Pancreas (tissue), 10 donors: ENCODE data around the gene FIGLA. TPM values are rescaled to one million over a fixed set of nuclear protein-coding genes. Genes with fewer than 3 reads are reported as not detected.
"Not testable (repeated sequence)": the region's sequence is repeated elsewhere in the genome, so short reads cannot be mapped to it uniquely, and the experiment has no call there.

Experiments
- ATAC-seq, 4 donors: fragments of 200-7000 bp; cut with Tn5 transposase; one replicate each; pipeline versions ENCODE4 v1.8.0 to v1.9.1; 2020; ENCODE audit warnings: mild to moderate bottlenecking in 4 of 4, moderate library complexity in 4 of 4
- DNase-seq, 6 donors: peaks; one replicate each; pipeline ENCODE4 v3.0.0-alpha.2; 2020
- FAIRE-seq: peaks from 2 replicates; lab custom pipeline; 2012; peaks lifted over from hg19 to GRCh38; lab: Jason Lieb, UNC
- H3K27ac ChIP-seq, 4 donors: fragments of 200-600 bp; sonication (generic); 1 replicate in 3 of 4; 2 replicates in 1 of 4; pipeline versions ENCODE4 v1.5.0 to v1.8.0; 2020
- H3K27me3 ChIP-seq, 4 donors: fragments of 200-600 bp; one replicate each; pipeline ENCODE4 v1.8.0; 2021
- H3K36me3 ChIP-seq, 3 donors: fragments of 200-600 bp; sonication (generic) in 1 of 3; one replicate each; pipeline versions ENCODE4 v1.5.0 to v1.8.0; 2020 to 2021
- H3K4me1 ChIP-seq, 3 donors: fragments of 200-600 bp; one replicate each; pipeline ENCODE4 v1.8.0; 2021
- H3K4me3 ChIP-seq, 4 donors: fragments of 200-600 bp; sonication (generic) in 2 of 4; one replicate each; pipeline versions ENCODE4 v1.5.0 to v1.8.0; 2020 to 2021
- H3K9me3 ChIP-seq, 4 donors: fragments of 200-600 bp; one replicate each; pipeline ENCODE4 v1.8.0; 2021
- WGBS, 2 donors: extraction: QIAGEN DNeasy Blood & Tissue Kit; methylation state at CpG; one replicate each; pipeline ENCODE4 v1.1.7; 2013; 5-methylcytosine and 5-hydroxymethylcytosine counted together
- intact Hi-C, 3 donors: fragments of 100-400 bp; cut with DNase I; formaldehyde crosslinking; loops; one replicate each; pipeline versions ENCODE4 v1.11.1 to v1.14.2; 2022
- polyA plus RNA-seq, 2 donors: library from polyadenylated mRNA; stranded (reverse); fragments of 200-250 nt; gene quantifications; one replicate each; pipeline ENCODE4 v1.2.3, GENCODE V29; 2013
- total RNA-seq, 6 donors: library from RNA; stranded (reverse); fragmentation: NEBNext Ultra II Directional in 4 of 6; extraction: Animal tissue kit (Norgen Biotek cat#: 25700) in 4 of 6; gene quantifications; one replicate each; pipeline versions ENCODE4 v1.2.1 to v1.2.4, GENCODE V29; 2021 to 2023
- TF ChIP-seq, protein P1 (sequence below), 4 donors: fragments of 200-600 bp; sonication (generic) in 3 of 4; IDR thresholded peaks; one replicate each; pipeline versions ENCODE4 v1.5.0 to v1.8.0; 2021; ENCODE audit warnings: antibody characterized with exemption in 4 of 4
- donor health status: healthy with polysubstance abuse.
- donor health status: DM: no; HTN: no; CAD: no; lungs with moderate emphysema.
- donor health status: DM: no; HTN: no; CAD: no.
- donor health status: control.
- donor health status: control.
- donor health status: Bipolar disorder and iron deficiency.
- donor health status: DM: yes; HTN: yes; CAD: no.
- donor health status: DM: no; HTN: no; CAD: no.
- donor health status: DM: no; HTN: no; CAD: no.
- donor health status: DM: yes; HTN: yes; CAD: no.

FIGLA gene
- total and polyA plus RNA-seq, 8 donors = 0.83 to 1.1 TPM; not detected in 6

DNA sequence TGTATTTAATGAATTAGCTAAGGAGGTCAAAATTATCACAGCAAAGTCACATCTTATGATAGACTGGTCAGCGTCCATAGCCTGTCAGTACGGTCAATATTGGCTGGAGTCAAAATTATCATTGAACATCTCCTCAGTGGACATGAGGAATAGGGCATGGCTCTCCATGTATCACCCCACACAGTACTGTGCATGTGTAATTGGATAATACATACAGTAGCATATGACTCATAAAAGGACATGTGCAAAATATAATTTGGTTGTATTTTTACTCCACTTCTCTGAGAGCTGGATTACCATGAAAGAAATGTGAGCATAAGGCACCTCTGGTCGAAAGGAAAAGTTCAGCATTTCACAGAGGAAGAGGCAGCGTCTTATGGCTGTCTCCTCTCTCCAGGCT lies 47.4 kb downstream of the FIGLA start:
- ATAC-seq (no peak), FAIRE-seq (no peak), DNase-seq (no peak)
- TF ChIP-seq, protein P1, sequence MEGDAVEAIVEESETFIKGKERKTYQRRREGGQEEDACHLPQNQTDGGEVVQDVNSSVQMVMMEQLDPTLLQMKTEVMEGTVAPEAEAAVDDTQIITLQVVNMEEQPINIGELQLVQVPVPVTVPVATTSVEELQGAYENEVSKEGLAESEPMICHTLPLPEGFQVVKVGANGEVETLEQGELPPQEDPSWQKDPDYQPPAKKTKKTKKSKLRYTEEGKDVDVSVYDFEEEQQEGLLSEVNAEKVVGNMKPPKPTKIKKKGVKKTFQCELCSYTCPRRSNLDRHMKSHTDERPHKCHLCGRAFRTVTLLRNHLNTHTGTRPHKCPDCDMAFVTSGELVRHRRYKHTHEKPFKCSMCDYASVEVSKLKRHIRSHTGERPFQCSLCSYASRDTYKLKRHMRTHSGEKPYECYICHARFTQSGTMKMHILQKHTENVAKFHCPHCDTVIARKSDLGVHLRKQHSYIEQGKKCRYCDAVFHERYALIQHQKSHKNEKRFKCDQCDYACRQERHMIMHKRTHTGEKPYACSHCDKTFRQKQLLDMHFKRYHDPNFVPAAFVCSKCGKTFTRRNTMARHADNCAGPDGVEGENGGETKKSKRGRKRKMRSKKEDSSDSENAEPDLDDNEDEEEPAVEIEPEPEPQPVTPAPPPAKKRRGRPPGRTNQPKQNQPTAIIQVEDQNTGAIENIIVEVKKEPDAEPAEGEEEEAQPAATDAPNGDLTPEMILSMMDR (IDR thresholded peaks at IDR 0.05) = no peak
- H3K4me3 ChIP-seq = no peak overlapping the region
- no peaks in the 10 kb centered on the region for H3K27me3 ChIP-seq
- H3K9me3 ChIP-seq = no peaks in the 10 kb centered on the region
- no peaks in the 10 kb centered on the region for H3K4me1 ChIP-seq
- intact Hi-C loops = no loop called here
- no peaks in the 10 kb centered on the region for H3K36me3 ChIP-seq
- no peak overlapping the region for H3K27ac ChIP-seq
- WGBS, 2 donors = 84 to 94% methylated on average over 4 of the region's 4 CpGs

DNA sequence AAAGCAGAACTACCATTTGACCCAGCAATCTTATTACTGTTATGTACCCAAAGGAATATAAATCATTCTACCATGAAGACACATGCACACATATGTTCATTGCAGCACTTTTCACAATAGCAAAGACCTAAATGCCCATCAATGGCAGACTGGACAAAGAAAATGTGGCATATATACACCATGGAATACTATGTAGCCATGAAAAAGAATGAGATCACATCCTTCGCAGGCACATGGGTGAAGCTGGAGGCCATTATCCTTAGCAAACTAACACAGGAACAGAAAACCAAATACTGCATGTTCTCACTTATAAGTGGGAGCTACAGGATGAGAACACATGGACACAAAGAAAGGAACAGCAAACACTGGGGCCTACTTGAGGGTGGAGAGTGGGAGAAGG lies 51.0 kb downstream of the FIGLA start:
- H3K9me3 ChIP-seq, ATAC-seq, H3K27me3 ChIP-seq, H3K4me1 ChIP-seq, H3K27ac ChIP-seq, H3K36me3 ChIP-seq, FAIRE-seq, DNase-seq, intact Hi-C loops, H3K4me3 ChIP-seq: not testable (repeated sequence)
- WGBS, 2 donors = 95 to 100% methylated on average over 1 of the region's 1 CpG

DNA sequence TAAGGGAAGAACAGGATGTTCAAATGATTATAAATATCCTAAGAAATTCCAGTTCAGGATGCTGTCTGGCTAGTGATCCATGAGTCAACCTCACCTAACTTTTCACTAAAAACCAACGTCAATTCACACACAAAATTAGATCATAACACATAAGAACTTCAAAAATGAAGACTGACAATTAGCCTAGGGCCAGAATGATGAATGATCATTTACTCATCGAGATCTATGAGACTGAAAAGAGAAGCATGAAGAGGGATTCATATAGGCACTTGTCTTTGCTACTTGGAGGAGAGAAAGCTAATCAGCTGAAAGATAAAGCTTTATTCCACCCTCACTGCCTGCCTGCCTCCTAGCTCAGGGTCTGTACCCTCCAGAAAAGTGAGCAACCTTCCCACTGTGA lies 52.3 kb downstream of the FIGLA start:
- ATAC-seq (no peak), DNase-seq (no peak), FAIRE-seq (no peak)
- Histone ChIP-seq H3K4me3 (no peak overlapping the region), H3K27me3 (no peaks in the 10 kb centered on the region), H3K4me1 (no peaks in the 10 kb centered on the region), H3K36me3 (no peaks in the 10 kb centered on the region), H3K27ac (no peak overlapping the region), H3K9me3 (no peaks in the 10 kb centered on the region)
- TF ChIP-seq, protein P1 (IDR thresholded peaks at IDR 0.05) = no peak
- 54 to 59% methylated on average over 2 of the region's 2 CpGs for WGBS, 2 donors
- intact Hi-C loops = no loop called here

DNA sequence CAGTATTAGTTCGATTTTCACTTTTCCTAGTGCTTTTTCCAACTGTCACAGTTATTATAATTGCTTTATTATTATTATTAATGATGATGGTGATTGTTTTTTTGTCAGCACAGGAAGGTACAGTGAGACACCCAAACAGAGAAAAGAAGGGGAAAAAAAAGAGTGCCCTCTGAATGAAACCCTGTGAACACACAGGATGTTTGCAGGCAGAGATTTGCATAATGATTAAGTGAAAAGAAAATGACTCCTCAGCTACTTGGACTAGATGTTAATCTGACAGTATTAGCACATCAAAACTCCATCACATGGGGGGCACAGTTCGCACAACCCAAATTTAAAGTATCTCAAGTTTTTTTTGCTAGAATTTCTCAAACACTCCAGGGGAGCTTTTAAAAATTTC lies 55.4 kb downstream of the FIGLA start:
- H3K36me3 ChIP-seq = no peaks in the 10 kb centered on the region
- TF ChIP-seq, protein P1 (IDR thresholded peaks at IDR 0.05) = no peak
- H3K4me1 ChIP-seq = no peaks in the 10 kb centered on the region
- H3K9me3 ChIP-seq = no peaks in the 10 kb centered on the region
- no peaks in the 10 kb centered on the region for H3K27me3 ChIP-seq
- DNase-seq (no peak), ATAC-seq (no peak), FAIRE-seq (no peak)
- WGBS, 2 donors = 53 to 67% methylated on average over 2 of the region's 2 CpGs
- H3K27ac ChIP-seq = no peak overlapping the region
- intact Hi-C loops = no loop called here
- no peak overlapping the region for H3K4me3 ChIP-seq

DNA sequence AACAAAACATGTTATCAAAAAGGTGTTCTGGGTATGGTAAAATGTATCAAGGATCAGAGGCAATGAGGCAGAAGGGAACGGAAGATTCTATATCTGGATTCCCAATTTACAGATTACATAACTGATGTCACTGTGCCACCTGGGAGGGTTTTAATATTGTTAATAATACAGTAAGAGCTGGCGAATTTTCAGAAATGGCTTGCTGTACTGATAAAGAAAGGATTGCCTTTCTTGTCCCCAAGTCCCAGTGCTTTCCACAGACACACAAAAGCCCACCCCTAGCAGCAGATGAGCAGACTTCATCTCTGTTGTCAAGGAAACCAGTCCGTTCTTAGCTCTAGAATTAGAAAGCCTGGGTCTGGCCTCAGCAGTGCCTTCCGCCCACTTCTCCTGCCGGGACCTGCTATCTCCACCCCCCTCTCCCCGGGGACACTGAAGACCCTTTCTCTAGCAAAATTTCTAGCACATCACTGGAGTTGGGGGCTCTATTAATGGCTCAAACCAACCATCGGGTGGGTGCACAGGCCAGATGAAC lies 56.7 kb downstream of the FIGLA start:
- no peak for FAIRE-seq
- Histone ChIP-seq H3K36me3 (no peaks in the 10 kb centered on the region), H3K4me3 (no peak overlapping the region), H3K4me1 (no peaks in the 10 kb centered on the region), H3K27ac (no peak overlapping the region), H3K9me3 (no peaks in the 10 kb centered on the region), H3K27me3 (no peaks in the 10 kb centered on the region)
- DNase-seq = no peak
- no peak for ATAC-seq
- TF ChIP-seq, protein P1 (IDR thresholded peaks at IDR 0.05) = no peak
- 56 to 66% methylated on average over 7 of the region's 7 CpGs for WGBS, 2 donors
- intact Hi-C loops = no loop called here
